GM18526 (cell line): ENCODE measurements around the gene WDR93.

Experiments used
- POLR2A ChIP-seq: IDR thresholded peaks from 3 replicates; pipeline ENCODE4 v1.6.1; 2011; ENCODE audit not compliant: insufficient read length; ENCODE audit errors: extremely low read depth

The WDR93 gene

DNA sequence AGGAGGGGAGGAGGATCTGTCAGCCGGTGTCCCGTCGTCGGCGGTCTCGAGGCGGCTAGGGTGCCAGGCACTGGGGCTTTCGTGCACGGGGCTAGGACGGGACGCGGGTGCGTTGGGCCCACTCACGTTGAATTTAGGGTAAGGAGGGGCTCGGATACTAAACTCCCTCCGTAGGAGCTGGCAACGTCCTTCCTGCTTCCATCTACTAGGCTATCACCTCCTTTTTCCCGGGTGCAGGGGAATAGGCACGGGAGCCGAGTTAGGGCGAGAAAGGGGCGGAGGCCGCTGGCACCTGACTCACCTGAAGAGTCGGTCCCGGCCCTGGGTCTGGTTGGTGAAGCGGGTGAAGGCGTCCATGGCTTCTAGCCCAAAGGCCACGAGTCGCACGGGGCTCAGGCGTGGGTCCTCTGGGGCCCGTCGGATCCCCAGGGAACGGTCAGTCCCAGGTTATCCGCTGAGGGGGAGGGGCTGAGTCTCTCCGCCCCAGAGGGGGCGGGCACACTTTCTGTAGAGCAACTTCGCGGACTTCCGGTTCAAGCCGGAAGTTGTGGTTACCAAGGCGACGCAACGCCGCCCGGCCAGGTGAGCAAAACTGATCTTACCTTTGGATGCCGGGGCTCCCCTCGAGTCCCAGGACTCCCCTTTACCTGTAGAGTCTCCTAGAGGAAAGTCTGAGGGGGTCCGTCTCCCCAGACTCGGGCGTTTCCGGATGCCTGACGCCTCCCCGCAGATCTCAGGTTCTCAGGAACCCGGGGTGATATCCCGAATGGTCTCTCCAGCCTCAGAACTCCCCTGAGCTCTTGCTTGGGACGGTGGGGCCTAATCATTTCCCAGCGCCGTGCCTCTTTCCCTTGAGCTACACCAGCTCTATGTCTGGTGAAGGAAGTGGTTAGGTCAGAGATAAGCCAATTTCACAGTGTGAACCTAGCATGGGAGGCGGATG lies at the start of gene WDR93, which contains the start of gene PEX11A:
Gene WDR93 (plus strand): TSS at position 536 of the 943 bp plus-strand sequence. CDS start 10,936 bp downstream, outside the sequence.
Gene PEX11A (minus strand): TSS at position 479 of the 943 bp plus-strand sequence. CDS start 122 bp downstream, at position 357.
- TF ChIP-seq POLR2A: no peak

DNA sequence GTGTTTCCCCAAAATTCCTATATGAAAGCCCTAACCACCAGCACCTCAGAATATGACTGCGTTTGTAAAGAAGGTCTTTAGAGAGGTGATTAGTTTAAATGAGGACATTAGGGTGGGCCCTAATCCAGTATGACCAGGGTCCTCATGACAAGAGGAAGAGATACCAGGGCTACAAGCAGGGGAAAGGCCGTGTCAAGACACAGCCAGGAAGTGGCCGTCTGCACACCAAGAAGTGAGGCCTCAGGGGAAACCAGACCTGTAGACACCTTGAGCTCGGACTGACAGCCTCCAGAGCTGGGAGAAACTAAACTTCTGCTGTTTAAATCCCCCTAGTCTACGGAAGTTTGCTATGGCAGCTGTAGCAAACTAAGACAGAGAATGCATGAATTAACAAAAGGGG lies 49.6 kb upstream of the WDR93 start:
- no peak for TF ChIP-seq POLR2A

DNA sequence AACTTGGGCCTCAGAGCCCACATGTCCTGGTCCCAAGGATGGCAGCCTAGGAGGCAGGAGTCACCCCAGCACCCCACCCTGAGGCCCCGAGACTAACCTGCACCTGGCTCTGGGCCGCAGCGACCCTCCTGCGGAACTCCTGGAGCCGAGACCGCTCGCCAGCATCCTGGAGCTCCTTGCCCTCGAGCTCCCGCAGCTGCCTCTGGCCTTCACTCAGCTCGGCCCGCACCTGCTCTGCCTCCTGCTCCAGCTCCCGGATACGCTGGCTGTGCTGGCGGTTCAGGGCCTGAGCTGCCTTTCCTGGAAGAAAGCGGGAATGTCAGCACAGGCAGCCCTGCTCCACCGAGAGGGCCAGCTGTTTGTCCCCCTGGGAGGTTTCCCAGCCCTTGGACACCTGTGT lies 48.5 kb upstream of the WDR93 start:
- TF ChIP-seq POLR2A: no peak

DNA sequence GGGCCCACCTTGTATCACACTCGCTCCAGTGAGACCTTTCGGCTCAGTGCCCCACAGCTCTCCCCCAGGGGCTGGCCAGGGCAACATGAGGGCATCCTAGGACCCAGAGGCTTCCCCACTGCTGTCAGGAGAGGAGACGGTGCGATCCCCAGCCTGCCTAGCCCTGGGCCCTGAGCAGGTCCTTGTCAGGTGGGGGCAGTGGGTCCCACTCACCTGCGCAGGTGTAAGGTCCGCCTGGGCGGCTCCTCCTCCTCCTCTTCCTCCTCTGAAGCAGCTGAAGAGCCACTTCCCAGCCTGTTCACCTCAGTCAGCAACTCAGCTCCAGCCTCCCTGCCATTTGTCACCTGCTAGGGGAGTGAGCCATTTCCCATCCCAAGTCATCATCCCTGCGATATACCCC lies 44.9 kb upstream of the WDR93 start:
- no peak for TF ChIP-seq POLR2A

DNA sequence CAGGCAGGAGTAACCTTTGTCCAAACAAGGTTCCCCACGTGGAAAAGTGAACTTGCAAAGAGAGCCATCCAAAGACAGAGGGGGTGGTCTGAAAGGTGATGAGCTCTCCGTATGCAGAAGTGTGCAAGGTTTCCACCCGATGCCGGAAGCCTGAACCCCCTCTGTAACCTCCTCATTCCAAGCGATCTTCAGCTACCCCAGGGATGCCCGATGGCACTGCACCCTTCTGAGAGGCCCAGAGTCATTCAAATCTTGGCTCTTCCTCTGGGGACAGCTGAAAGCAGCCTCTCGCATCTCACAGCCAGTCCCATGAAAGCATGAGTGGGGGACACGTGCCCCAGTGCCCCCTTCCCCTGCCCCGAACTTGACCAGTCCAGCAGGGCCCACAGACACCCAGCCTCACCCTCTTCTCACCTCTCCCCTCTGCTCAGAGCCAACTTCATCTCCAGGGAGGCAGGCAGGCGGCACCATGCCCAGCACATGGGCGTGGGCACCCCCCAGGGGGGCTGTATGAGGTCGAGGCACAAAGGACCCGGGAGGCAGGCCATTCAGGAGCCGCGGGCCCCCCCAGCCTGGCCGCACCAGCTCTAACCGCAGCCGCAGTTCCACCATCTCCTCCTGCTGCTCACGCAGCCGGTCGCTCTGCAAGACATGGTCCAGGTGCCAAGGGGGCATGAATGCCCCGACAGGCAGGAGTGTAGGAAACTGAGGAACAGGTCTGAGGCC lies 44.0 kb upstream of the WDR93 start:
- TF ChIP-seq POLR2A: no peak

DNA sequence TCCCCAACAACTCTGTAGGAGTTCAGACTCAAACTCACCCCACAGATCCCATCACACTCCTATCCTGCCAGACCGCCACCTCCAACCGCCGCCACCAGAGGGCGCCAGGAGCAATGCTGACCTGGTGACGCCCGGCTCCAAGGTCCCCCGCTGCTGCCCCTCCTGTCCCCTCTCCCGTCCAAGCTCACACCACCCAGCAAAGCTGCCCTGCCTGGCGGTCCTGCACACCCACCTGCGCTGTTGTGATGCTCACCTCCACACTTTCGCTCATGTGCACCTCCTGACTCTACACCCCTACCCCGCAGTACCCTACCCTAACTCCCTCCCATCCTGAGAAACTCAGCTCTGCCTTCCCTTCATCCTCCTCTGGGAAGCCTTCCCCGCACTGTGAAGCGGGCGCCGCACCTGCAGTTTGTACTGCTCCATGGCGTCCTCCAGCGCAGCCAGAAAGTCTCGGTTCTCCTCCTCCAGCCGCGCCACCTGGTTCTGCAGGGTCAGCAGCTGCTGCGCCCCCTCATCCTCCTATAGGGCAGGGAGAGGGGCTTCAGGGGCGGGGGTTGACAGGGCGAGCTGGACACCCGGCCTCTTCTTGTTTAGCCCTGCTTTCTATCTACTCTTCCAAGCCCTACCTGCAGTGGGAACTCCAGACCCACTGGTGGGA lies 43.3 kb upstream of the WDR93 start:
- no peak for TF ChIP-seq POLR2A

DNA sequence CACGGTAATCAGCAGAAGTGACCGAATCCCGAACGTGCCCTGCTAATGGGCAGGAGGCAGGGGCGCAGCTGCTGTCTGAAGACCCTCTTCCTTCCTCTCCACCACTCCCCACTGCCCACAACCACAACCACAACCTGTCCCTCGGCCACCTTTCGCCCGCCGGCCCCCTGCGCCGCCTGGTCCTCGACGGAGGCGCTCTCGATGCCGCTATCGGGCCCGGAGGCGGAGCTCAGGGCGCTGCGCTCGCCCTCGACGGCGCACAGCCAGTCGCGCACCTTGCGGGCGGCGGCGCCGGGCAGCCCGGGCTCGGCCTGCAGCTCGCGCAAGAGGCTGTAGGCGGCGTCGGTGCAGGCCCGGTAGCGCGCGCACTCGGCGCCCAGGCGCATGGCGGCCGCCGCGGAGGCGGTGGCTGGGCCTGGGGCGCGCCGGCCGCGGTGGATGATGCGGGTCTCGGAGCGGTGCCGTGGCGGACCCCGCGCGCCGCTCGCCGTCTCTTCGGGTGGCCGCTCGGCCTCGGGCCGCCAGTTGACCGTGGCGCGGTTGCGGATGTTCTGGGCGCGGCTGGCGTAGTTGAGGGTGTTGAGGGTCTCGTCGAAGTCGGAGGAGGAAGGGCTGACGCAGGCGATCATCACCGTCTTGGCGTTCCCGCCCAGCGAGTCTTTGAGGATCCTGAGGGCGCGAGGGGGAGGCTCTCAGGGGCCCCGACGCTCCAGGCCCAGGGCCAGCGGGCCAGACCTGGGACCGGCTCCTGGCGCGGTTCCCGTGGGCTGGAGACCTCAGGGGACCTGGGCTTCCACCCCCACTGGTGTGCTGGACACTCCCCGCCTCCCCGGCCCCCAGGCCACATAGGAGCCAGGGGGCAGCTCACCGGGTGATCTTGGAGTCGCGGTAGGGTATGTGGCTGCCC lies 42.3 kb upstream of the WDR93 start:
- no peak for TF ChIP-seq POLR2A

DNA sequence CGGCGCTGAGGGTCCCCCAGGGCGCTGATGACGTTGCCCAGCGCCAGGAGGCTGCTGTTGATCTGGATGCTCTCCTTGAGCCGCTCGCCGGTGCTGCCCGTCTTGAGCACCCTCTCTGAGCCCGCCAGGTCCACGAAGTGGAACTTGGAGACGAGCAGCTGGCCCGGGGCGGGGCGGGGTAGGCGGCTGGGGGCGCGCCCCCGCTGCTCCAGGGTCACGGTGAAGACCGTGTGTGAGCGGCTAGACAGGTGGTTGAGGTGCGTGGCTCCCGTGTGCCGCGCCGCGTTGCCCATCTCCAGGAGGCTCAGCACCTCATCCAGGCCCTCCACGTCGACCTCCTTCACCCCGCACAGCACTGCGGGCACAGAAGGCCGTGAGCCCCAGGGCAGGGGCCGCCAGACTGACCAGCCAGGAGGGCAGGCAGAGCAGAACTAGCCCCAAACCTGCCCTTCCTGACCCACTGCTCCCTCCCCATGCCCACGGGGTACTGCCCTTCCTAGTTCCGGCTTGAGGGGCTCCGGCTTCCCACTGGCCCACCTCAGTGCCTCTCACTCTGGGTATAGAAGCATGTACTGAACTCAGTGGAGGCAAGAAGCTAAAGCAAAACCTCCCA lies 41.5 kb upstream of the WDR93 start:
- no peak for TF ChIP-seq POLR2A

DNA sequence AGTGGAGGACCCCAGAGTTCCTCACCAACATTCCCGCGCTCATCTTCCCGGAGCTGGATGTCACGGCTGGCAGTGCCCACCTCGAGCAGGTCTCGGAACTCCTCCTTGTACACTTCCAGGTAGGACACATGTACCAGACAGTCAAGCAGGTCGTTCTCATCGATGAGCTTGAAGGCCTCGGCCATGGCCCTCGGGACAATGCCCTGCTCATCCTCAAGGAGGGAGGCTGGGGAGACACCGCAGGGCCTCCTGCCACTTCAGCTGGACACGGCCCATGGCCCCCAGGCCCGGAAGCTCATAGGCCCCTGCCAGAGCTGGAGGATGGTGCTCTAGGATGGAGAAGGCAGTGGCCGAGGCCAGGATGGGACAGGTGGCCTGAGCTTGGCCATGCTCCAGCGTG lies 40.9 kb upstream of the WDR93 start:
- no peak for TF ChIP-seq POLR2A

DNA sequence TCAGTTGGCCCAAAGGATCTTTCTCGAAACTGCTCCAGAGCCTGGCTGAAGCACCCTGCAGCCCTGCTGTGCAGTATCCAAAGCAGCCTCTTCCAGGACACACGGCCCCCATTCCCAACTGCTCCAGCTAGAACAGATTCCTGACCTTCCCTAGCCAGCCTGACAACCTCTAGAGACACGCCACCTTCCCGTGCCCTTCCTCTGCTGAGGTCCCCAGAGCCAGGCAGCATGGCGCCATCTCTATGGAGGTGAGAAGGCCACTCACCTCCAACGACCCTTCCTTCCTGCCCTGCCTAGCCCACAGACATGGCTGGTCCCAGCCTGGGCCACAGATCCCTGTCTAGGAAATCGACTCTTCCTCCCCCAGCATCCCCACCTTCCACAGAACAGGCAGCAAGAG lies 38.5 kb upstream of the WDR93 start:
- no peak for TF ChIP-seq POLR2A

DNA sequence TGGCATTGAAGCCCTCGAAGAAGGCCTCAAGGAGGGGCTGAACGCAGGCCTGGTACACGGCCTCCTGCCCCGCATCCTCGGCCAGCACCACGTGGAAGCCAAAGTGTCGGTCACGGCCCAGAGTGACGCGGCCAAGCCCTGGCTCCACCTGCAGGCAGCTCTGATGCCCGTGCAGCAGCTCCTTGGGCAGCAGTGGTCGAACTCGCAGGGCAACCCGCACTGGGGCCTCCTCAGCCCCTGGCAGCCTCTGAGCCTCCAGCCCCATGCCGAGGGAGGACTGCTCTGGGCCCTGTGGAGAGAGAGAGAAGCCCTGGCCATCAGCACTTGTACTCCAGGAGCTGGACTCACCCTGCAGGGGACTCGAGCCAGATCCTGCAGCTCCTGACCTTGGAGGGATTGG lies 37.9 kb upstream of the WDR93 start:
- TF ChIP-seq POLR2A: no peak

DNA sequence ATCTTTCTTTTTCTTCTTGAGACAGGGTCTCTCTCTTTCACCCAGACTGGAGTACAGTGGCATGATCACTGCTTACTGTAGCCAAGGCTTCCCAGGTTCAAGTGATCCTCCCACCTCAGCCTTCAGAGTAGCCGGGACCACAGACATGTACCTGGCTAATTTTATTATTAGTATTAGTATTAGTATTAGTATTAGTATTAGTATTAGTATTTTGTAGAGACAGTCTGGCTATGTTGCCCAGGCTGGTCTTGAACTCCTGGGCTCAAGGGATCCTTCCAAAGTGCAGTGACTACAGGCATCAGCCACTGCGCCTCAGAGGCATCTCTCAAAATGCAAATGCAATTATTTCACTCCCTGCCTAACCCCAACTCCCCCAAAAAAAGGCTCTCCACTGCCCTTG lies 37.0 kb upstream of the WDR93 start:
- no peak for TF ChIP-seq POLR2A

DNA sequence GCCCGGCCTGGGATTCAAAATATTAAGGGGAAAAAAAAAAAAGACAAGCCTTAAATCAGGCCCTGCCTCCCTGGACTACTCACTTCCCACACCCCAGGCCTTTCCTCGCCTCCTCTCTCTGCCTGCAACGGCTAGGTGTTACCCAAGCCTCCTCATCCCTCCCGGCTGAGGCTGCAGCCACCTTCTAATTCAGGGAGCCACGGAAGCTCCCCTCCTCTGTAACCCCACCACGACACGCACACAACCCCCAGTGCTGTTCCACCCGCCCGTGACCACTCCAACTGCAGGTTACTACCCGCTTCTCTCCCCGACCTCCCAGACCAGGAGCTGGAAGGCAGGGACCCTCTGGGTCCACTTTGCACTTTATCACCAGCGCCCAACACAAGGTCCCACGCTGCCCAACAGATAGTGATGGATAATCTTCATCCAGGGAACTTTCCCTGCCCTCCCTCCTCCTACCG lies 36.3 kb upstream of the WDR93 start:
- no peak for TF ChIP-seq POLR2A

DNA sequence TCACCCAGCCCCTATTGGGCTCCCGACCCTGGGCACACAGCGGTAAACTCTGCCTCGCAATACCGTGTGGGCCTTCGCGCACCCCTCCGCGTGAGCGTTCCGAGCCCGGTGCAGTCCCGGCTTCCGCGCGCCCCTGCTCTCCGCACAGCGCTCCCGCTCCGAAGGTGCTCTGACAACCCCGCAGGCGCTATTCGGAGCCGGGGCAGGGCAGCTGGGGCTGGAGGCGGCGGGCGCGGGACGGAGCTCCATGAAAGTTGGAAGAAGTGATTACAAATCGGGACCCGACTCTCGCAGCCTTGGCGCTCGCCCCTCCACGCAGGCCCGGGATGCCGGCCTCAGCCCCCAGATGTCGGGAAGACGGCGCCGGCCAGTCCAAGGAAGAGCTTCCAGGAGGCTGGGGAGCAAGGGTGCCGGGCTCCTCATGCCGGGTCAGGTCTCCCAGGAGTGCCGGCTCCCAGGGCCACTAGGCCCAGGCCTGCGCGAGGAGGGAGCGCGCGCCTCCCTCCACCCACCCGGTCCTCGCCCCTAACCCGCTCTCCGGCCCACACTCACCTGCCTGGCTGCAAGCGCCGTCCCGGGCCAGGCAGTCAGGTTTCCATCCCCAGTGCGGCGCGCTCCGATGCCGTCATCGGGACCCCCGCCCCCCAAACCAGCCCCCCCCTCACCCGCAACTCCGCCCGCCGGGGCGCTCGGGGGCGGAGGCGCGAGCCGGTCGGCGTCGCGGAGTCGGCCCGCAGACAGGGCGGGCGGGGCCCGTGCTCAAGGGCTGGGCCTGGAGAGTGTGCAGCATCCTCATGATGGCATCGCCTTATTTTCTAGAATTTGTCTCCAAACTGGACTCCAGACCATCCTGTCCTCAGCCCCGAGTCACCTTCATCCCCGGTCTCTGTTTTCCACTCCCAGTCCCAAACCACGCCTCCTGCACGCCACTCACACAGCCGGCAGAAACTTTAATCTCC lies 35.5 kb upstream of the WDR93 start, which contains the start of gene KIF7:
Gene KIF7 (minus strand): TSS at position 621 of the 959 bp plus-strand sequence. CDS start 2,537 bp downstream, outside the sequence.
- no peak for TF ChIP-seq POLR2A
